ENCODE data around the gene CABP2.

- TF ChIP-seq POLR2AphosphoS5 (IDR thresholded peaks at IDR 0.05): peak in 2 of 3 donors; percentile 6 to 41
- no peak for TF ChIP-seq CTCF (IDR thresholded peaks at IDR 0.05)
Observed at GRCh38 chr11:67544616-67545242, 21.5 kb upstream of the CABP2 start.

Measured in transverse colon (tissue), 4 donors.